ENCODE measurements around the gene GALK2. TPM values are rescaled to one million over a fixed set of nuclear protein-coding genes. Genes with fewer than 3 reads are reported as not detected.
"Not testable (repeated sequence)": the region's sequence is repeated elsewhere in the genome, so short reads cannot be mapped to it uniquely, and the experiment has no call there.

The GALK2 gene
- total and polyA plus RNA-seq, 7 donors = 21.6 to 61.1 (median 33.1) TPM

DNA sequence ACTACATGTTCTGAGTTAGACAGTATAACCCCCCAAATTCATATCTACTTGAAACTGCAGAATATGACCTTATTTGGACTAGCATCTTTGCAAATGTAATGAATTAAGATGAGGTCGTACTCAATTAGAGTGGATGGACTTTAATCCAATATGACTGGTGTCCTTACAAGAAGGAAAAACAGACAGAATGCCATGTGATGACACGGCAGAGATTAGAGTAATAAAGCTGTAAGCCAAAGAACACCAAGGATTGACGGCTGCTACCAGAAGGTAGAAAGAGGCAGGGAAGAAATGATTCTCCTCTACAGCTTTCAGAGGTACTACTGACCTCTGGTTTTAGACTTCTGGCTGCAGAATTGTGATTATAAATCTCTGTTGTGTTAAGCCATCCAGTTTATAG is 30.3 kb downstream of the GALK2 start:
- Histone ChIP-seq H3K9me3 (no peaks in the 10 kb centered on the region), H3K27ac (no peak overlapping the region), H3K27me3 (no peaks in the 10 kb centered on the region), H3K4me3 (no peak overlapping the region), H3K36me3 (peaks cover 0 to 26% (median 5%) of the 10 kb centered on the region in 4 donors), H3K4me1 (peaks cover 0 to 21% (median 6%) of the 10 kb centered on the region in 4 donors)
- intact Hi-C loops (cut with DNase I) = no loop called here
- 24 to 67% methylated on average over 3 of the region's 3 CpGs for WGBS, 2 donors
- no peak for DNase-seq
- TF ChIP-seq, protein P1, sequence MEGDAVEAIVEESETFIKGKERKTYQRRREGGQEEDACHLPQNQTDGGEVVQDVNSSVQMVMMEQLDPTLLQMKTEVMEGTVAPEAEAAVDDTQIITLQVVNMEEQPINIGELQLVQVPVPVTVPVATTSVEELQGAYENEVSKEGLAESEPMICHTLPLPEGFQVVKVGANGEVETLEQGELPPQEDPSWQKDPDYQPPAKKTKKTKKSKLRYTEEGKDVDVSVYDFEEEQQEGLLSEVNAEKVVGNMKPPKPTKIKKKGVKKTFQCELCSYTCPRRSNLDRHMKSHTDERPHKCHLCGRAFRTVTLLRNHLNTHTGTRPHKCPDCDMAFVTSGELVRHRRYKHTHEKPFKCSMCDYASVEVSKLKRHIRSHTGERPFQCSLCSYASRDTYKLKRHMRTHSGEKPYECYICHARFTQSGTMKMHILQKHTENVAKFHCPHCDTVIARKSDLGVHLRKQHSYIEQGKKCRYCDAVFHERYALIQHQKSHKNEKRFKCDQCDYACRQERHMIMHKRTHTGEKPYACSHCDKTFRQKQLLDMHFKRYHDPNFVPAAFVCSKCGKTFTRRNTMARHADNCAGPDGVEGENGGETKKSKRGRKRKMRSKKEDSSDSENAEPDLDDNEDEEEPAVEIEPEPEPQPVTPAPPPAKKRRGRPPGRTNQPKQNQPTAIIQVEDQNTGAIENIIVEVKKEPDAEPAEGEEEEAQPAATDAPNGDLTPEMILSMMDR (IDR thresholded peaks at IDR 0.05) = no peak
- TF ChIP-seq POLR2A (IDR thresholded peaks at IDR 0.05) = no peak
- no peak for TF ChIP-seq POLR2AphosphoS5 (IDR thresholded peaks at IDR 0.05)
- TF ChIP-seq EP300 (IDR thresholded peaks at IDR 0.05) = no peak

DNA sequence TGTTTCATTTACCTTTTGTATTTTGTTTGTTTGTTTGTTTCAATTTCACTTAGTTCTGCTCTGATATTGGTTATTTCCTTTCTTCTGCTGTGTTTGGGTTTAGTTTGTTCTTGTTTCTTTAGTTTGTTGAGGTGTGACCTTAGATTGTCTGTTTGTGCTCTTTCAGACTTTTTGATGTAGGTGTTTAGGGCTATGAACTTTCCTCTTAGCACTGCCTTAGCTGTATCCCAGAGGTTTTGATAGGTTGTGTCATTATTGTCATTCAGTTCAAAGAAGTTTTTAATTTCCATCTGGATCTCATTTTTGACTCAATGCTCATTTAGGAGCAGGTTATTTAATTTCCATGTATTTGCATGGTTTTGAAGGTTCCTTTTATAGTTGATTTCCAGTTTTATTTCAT is 38.1 kb downstream of the GALK2 start:
- intact Hi-C loops (cut with DNase I); H3K9me3 ChIP-seq; H3K27me3 ChIP-seq; H3K36me3 ChIP-seq; H3K4me1 ChIP-seq; H3K4me3 ChIP-seq; H3K27ac ChIP-seq; DNase-seq: not testable (repeated sequence)

DNA sequence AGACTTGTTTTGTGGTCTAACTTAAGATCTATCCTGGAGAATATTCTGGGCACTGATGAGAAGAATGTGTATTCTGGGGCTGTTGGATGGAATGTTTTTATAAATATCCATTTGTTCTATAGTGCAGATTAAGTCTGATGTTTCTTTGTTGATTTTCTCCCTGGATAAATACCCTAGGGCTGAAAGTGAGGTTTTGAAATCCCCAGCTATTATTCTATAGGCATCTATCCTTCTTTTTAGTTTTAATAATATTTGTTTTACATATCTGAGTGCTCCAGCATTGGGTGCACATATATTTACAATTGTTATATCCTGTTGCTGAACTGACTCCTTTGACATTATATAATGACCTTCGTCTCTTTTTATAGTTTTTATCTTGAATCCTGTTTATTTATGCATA is 42.9 kb downstream of the GALK2 start:
- intact Hi-C loops (cut with DNase I) = no loop called here
- 24 to 68% methylated on average over 1 of the region's 1 CpG for WGBS, 2 donors
- no peaks in the 10 kb centered on the region for H3K36me3 ChIP-seq
- TF ChIP-seq EP300 (IDR thresholded peaks at IDR 0.05) (no peak), POLR2A (IDR thresholded peaks at IDR 0.05) (no peak), POLR2AphosphoS5 (IDR thresholded peaks at IDR 0.05) (no peak)
- TF ChIP-seq, protein P1 (IDR thresholded peaks at IDR 0.05) = no peak
- H3K27me3 ChIP-seq = no peaks in the 10 kb centered on the region
- no peak overlapping the region for H3K27ac ChIP-seq
- peaks cover 0 to 4% (median 0%) of the 10 kb centered on the region in 4 donors for H3K9me3 ChIP-seq
- no peak overlapping the region for H3K4me3 ChIP-seq
- H3K4me1 ChIP-seq = peaks cover 0 to 6% (median 0%) of the 10 kb centered on the region in 4 donors
- no peak for DNase-seq

DNA sequence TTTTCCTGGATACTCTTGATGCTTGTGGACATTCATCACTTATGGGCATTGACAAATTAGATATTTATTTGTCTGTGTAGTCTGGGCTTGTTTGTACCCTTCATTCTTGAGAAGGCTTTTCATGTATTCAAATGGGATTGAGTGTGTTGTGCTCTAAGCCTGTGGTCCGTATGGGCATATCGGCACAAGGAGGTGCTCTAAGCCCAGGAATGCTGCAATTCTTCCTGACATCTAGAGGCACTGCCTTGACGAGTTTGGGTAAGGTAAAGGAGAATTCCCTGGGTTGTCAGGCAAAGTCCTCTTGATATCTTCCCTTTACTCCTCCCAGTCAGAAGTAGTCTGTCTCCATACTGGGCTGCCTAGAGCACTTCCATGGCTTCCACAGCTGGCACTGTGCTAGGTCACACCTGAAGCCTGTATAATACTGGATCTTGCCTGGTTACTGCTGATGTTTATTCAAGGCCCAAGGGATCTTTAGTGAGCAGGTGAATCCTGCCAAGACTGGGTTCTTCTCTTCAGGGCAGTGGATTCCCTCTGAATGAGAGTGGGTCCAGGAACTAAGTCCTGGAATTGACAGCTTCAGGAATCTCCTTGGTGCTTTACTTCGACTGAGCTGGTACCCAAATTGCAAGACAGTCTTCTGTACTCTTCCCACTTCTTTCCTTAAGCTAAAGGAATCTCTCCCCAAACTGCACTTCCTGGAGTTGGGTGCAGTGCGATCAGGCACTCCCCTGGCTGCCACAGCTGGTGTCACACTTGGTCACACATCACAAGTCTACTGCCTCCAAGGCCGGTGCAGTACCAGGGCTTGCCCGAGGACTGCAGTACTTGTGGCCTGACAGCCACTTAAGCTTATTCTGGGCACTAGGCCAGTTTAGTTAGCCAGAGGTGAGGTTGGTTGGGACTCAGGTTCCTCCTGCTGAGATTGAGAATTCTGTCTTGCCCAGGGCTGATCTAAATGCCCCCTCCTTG is 46.0 kb downstream of the GALK2 start:
- TF ChIP-seq POLR2A (IDR thresholded peaks at IDR 0.05) (no peak), EP300 (IDR thresholded peaks at IDR 0.05) (no peak), POLR2AphosphoS5 (IDR thresholded peaks at IDR 0.05) (no peak)
- TF ChIP-seq, protein P1 (IDR thresholded peaks at IDR 0.05) = no peak
- H3K9me3 ChIP-seq = peaks cover 0 to under 1% (median 0%) of the 10 kb centered on the region in 4 donors
- H3K27ac ChIP-seq = no peak overlapping the region
- DNase-seq = no peak
- 81 to 84% methylated on average over 7 of the region's 7 CpGs for WGBS, 2 donors
- H3K4me1 ChIP-seq = peaks cover 0 to 6% (median 0%) of the 10 kb centered on the region in 4 donors
- H3K36me3 ChIP-seq = peaks cover 0 to 14% (median 0%) of the 10 kb centered on the region in 4 donors
- H3K27me3 ChIP-seq = no peaks in the 10 kb centered on the region
- no peak overlapping the region for H3K4me3 ChIP-seq
- intact Hi-C loops (cut with DNase I) = no loop called here

DNA sequence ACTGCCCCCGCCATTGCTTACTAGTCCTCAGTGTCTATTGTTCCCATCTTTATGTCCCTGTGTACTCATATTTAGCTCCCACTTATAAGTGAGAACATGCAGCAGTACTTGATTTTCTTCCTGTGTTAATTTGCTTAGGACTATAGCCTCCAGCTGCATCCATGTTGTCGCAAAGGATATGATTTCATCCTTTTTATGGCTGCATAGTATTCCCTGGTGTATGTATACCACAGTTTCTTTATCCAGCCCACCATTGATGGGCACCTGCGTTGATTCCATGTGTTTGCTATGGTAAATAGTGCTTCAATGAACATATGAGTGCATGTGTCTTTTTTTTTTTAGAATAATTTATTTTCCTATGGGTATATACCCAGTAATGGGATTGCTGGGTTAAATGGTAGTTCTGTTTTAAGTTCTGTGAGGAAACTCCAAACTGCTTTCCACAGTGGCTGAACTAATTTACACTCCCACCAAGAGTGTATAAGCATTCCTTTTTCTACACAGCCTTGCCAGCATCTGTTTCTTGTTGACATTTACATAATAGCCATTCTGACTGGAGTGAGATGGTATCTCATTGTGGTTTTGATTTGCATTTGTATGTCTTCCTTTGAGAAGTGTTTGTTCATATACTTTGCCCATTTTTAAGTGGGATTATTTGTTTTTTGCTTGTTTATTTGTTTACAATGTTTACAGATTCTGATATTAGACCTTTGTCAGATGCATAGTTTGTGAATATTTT is 53.7 kb downstream of the GALK2 start:
- Histone ChIP-seq H3K4me3 (no peak overlapping the region), H3K9me3 (peaks cover 0 to 7% (median 2%) of the 10 kb centered on the region in 4 donors), H3K4me1 (no peaks in the 10 kb centered on the region), H3K27me3 (no peaks in the 10 kb centered on the region), H3K36me3 (peaks cover 0 to 7% (median 0%) of the 10 kb centered on the region in 4 donors), H3K27ac (no peak overlapping the region)
- intact Hi-C loops (cut with DNase I) = no loop called here
- DNase-seq = no peak
- no peak for TF ChIP-seq POLR2A (IDR thresholded peaks at IDR 0.05)
- TF ChIP-seq EP300 (IDR thresholded peaks at IDR 0.05) = no peak
- TF ChIP-seq, protein P1 (IDR thresholded peaks at IDR 0.05) = no peak
- WGBS, 2 donors = 49 to 62% methylated on average over 3 of the region's 3 CpGs

Data from sigmoid colon (tissue), 7 donors.